IPS-18a (cell line): ENCODE data around the gene GPC1.

Experiments used
- H3K27ac ChIP-seq: one replicate; pipeline ENCODE4 v1.5.1; 2013; ENCODE audit warnings: low read length
- H3K27me3 ChIP-seq: one replicate; pipeline ENCODE4 v1.6.1; 2013; ENCODE audit warnings: mild to moderate bottlenecking, low read length; ENCODE audit not compliant: control insufficient read depth, insufficient read depth
- H3K36me3 ChIP-seq: one replicate; pipeline ENCODE4 v1.6.1; 2013; ENCODE audit warnings: low read depth, low read length; ENCODE audit not compliant: control insufficient read depth
- H3K4me1 ChIP-seq: one replicate; pipeline ENCODE4 v1.6.1; 2013; ENCODE audit warnings: low read depth, low read length; ENCODE audit not compliant: control insufficient read depth
- H3K4me3 ChIP-seq: one replicate; pipeline ENCODE4 v1.5.1; 2013; ENCODE audit warnings: low read length
- H3K9ac ChIP-seq: one replicate; pipeline ENCODE4 v1.6.1; 2013; ENCODE audit warnings: mild to moderate bottlenecking, low read length, moderate library complexity
- H3K9me3 ChIP-seq: one replicate; pipeline ENCODE4 v1.6.1; 2013; ENCODE audit warnings: low read depth, low read length; ENCODE audit not compliant: control insufficient read depth

GPC1 gene

GRCh38 chr2:240392084-240392947 is 43.1 kb upstream of the GPC1 start:
- H3K9me3 ChIP-seq, result no peaks in the 10 kb centered on the region
- H3K4me1 ChIP-seq, result no peaks in the 10 kb centered on the region
- H3K27me3 ChIP-seq, result no peaks in the 10 kb centered on the region
- no peak overlapping the region for H3K4me3 ChIP-seq
- H3K36me3 ChIP-seq, result no peaks in the 10 kb centered on the region
- no peak overlapping the region for H3K9ac ChIP-seq
- H3K27ac ChIP-seq, result no peak overlapping the region

GRCh38 chr2:240392948-240393830 is 42.3 kb upstream of the GPC1 start:
- no peaks in the 10 kb centered on the region for H3K36me3 ChIP-seq
- H3K27ac ChIP-seq, result no peak overlapping the region
- H3K9ac ChIP-seq, result no peak overlapping the region
- H3K27me3 ChIP-seq, result no peaks in the 10 kb centered on the region
- no peak overlapping the region for H3K4me3 ChIP-seq
- H3K9me3 ChIP-seq, result no peaks in the 10 kb centered on the region
- no peaks in the 10 kb centered on the region for H3K4me1 ChIP-seq

- no peak overlapping the region for H3K4me3 ChIP-seq
- H3K27ac ChIP-seq, result no peak overlapping the region
- no peak overlapping the region for H3K9ac ChIP-seq
- no peaks in the 10 kb centered on the region for H3K36me3 ChIP-seq
- no peaks in the 10 kb centered on the region for H3K9me3 ChIP-seq
- H3K27me3 ChIP-seq, result no peaks in the 10 kb centered on the region
- H3K4me1 ChIP-seq, result no peaks in the 10 kb centered on the region
These were observed 41.5 kb upstream of the GPC1 start for GRCh38 chr2:240393831-240394410.

- Histone ChIP-seq H3K9ac (no peak overlapping the region), H3K27ac (no peak overlapping the region), H3K4me1 (no peaks in the 10 kb centered on the region), H3K27me3 (no peaks in the 10 kb centered on the region), H3K36me3 (no peaks in the 10 kb centered on the region), H3K4me3 (no peak overlapping the region), H3K9me3 (no peaks in the 10 kb centered on the region)
These were observed 40.9 kb upstream of the GPC1 start for GRCh38 chr2:240394549-240394948.

- Histone ChIP-seq H3K36me3 (no peaks in the 10 kb centered on the region), H3K27me3 (no peaks in the 10 kb centered on the region), H3K9ac (no peak overlapping the region), H3K9me3 (no peaks in the 10 kb centered on the region), H3K4me1 (no peaks in the 10 kb centered on the region), H3K4me3 (no peak overlapping the region), H3K27ac (no peak overlapping the region)
These were observed 40.0 kb upstream of the GPC1 start for GRCh38 chr2:240395448-240395847.

GRCh38 chr2:240395896-240396622 is 39.4 kb upstream of the GPC1 start:
- Histone ChIP-seq H3K27ac (no peak overlapping the region), H3K4me3 (no peak overlapping the region), H3K4me1 (no peaks in the 10 kb centered on the region), H3K9ac (no peak overlapping the region), H3K9me3 (no peaks in the 10 kb centered on the region), H3K36me3 (no peaks in the 10 kb centered on the region), H3K27me3 (no peaks in the 10 kb centered on the region)

GRCh38 chr2:240396623-240397541 is 38.6 kb upstream of the GPC1 start:
- H3K27ac ChIP-seq, result no peak overlapping the region
- no peaks in the 10 kb centered on the region for H3K4me1 ChIP-seq
- H3K9me3 ChIP-seq, result no peaks in the 10 kb centered on the region
- H3K27me3 ChIP-seq, result no peaks in the 10 kb centered on the region
- no peaks in the 10 kb centered on the region for H3K36me3 ChIP-seq
- no peak overlapping the region for H3K4me3 ChIP-seq
- no peak overlapping the region for H3K9ac ChIP-seq

- H3K27me3 ChIP-seq, result no peaks in the 10 kb centered on the region
- no peak overlapping the region for H3K4me3 ChIP-seq
- H3K9me3 ChIP-seq, result no peaks in the 10 kb centered on the region
- H3K27ac ChIP-seq, result no peak overlapping the region
- no peak overlapping the region for H3K9ac ChIP-seq
- H3K36me3 ChIP-seq, result no peaks in the 10 kb centered on the region
- no peaks in the 10 kb centered on the region for H3K4me1 ChIP-seq
These were observed 37.9 kb upstream of the GPC1 start for GRCh38 chr2:240397542-240397916.

GRCh38 chr2:240397924-240398645 is 37.4 kb upstream of the GPC1 start:
- no peak overlapping the region for H3K27ac ChIP-seq
- no peak overlapping the region for H3K4me3 ChIP-seq
- no peaks in the 10 kb centered on the region for H3K9me3 ChIP-seq
- no peaks in the 10 kb centered on the region for H3K27me3 ChIP-seq
- H3K4me1 ChIP-seq, result no peaks in the 10 kb centered on the region
- H3K9ac ChIP-seq, result no peak overlapping the region
- H3K36me3 ChIP-seq, result no peaks in the 10 kb centered on the region

- no peaks in the 10 kb centered on the region for H3K9me3 ChIP-seq
- no peaks in the 10 kb centered on the region for H3K36me3 ChIP-seq
- H3K27me3 ChIP-seq, result no peaks in the 10 kb centered on the region
- H3K4me1 ChIP-seq, result no peaks in the 10 kb centered on the region
- H3K27ac ChIP-seq, result no peak overlapping the region
- no peak overlapping the region for H3K4me3 ChIP-seq
- H3K9ac ChIP-seq, result no peak overlapping the region
These were observed 36.7 kb upstream of the GPC1 start for GRCh38 chr2:240398661-240399267.
